ENCODE data around the gene TMEM214. TPM values are rescaled to one million over a fixed set of nuclear protein-coding genes. Genes with fewer than 3 reads are reported as not detected.

TMEM214 gene
- total RNA-seq, 1 experiment from 2014 or later, result 85.0 TPM

DNA sequence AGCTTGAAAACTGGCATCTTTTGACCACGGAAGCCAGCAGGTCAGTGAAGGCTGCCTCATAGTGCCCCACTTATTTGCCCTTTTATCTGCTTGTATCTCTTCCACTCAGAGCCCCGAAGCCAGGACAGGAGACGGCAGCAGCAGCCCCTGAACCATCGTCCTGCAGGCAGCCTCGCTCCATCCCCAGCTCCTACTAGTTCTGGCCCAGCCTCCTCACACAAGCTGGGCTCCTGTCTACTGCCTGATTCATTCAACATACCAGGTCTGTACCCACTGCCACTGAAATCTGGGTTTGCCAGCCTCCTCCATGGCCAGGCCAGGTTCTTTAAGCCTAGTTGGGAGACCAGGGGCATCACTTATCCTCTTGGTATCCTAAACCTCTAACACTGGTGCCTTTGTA lies 34.6 kb downstream of the TMEM214 start:
- ChIA-PET POLR2A (no interaction called here), CTCF (interaction anchor here (0.9 kb wide), 1 partner anchor 16 kb away, joined by 3 read pairs; the partner anchor contains the start of gene AGBL5)
- H3K27ac Mint-ChIP-seq (ENCODE audit: unreplicated experiment), result no peak overlapping the region
- no peaks in the 10 kb centered on the region for H3K4me1 ChIP-seq
- TF ChIP-seq, protein P1, sequence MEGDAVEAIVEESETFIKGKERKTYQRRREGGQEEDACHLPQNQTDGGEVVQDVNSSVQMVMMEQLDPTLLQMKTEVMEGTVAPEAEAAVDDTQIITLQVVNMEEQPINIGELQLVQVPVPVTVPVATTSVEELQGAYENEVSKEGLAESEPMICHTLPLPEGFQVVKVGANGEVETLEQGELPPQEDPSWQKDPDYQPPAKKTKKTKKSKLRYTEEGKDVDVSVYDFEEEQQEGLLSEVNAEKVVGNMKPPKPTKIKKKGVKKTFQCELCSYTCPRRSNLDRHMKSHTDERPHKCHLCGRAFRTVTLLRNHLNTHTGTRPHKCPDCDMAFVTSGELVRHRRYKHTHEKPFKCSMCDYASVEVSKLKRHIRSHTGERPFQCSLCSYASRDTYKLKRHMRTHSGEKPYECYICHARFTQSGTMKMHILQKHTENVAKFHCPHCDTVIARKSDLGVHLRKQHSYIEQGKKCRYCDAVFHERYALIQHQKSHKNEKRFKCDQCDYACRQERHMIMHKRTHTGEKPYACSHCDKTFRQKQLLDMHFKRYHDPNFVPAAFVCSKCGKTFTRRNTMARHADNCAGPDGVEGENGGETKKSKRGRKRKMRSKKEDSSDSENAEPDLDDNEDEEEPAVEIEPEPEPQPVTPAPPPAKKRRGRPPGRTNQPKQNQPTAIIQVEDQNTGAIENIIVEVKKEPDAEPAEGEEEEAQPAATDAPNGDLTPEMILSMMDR (IDR thresholded peaks at IDR 0.05; ENCODE audit: insufficient read depth in 1 of 2, low read depth in 1 of 2, low read length in 1 of 2, severe bottlenecking in 1 of 2, unreplicated experiment in 1 of 2), result no peak
- no peak overlapping the region for H3K4me3 ChIP-seq (ENCODE audit: low read depth, low read length)
- no peak overlapping the region for H3K4me3 Mint-ChIP-seq (ENCODE audit: unreplicated experiment)
- DNase-seq, result no peak
- H3K4me1 Mint-ChIP-seq (ENCODE audit: low read depth, unreplicated experiment), result peaks cover 9% of the 10 kb centered on the region
- no TSS peak for BruUV-seq (replicated peaks)
- no peaks in the 10 kb centered on the region; the same call in 1 of the 2 replicates for H3K36me3 ChIP-seq (ENCODE audit: control insufficient read depth, insufficient read depth, low read length)
- H3K9me3 ChIP-seq, result no peaks in the 10 kb centered on the region
- intact Hi-C loops (cut with micrococcal nuclease; ENCODE audit: unreplicated experiment), result no loop called here
- peaks cover 58% of the 10 kb centered on the region for H3K36me3 Mint-ChIP-seq (ENCODE audit: insufficient read depth, unreplicated experiment)
- no peaks in the 10 kb centered on the region for H3K27me3 ChIP-seq (replicated peaks; ENCODE audit: control insufficient read depth, insufficient read depth, low read length)
- no peaks in the 10 kb centered on the region for H3K9me3 Mint-ChIP-seq (ENCODE audit: unreplicated experiment)
- H3K27me3 Mint-ChIP-seq (ENCODE audit: insufficient read depth, unreplicated experiment), result no peaks in the 10 kb centered on the region

DNA sequence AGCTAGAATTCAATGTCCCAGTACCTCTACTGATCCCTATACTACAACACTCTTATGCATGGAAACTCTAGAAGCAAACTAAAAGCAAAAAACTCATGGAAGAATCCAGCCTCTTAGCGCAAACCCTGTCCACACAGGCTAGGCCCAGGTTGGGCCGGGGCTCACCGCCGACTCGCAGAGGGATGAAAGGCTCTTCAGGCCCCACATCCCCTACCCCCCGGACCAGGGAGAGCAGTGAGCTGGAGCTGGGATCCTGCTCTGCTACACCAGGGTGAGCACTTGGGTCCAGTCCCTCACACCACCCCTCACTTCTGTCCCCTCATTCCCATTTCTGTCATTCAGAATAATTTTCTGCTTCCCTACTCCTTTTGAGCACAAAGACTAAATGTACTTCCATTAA lies 36.7 kb downstream of the TMEM214 start:
- TF ChIP-seq, protein P1 (IDR thresholded peaks at IDR 0.05; ENCODE audit: insufficient read depth in 1 of 2, low read depth in 1 of 2, low read length in 1 of 2, severe bottlenecking in 1 of 2, unreplicated experiment in 1 of 2), result no peak
- no peak overlapping the region for H3K4me3 Mint-ChIP-seq (ENCODE audit: unreplicated experiment)
- peaks cover 51% of the 10 kb centered on the region for H3K36me3 Mint-ChIP-seq (ENCODE audit: insufficient read depth, unreplicated experiment)
- Histone ChIP-seq H3K4me3 (ENCODE audit: low read depth, low read length) (no peak overlapping the region), H3K36me3 (ENCODE audit: control insufficient read depth, insufficient read depth, low read length) (no peaks in the 10 kb centered on the region; the same call in 1 of the 2 replicates), H3K4me1 (no peaks in the 10 kb centered on the region), H3K27me3 (replicated peaks; ENCODE audit: control insufficient read depth, insufficient read depth, low read length) (no peaks in the 10 kb centered on the region), H3K9me3 (no peaks in the 10 kb centered on the region)
- POLR2A ChIA-PET, result no interaction called here
- H3K27ac Mint-ChIP-seq (ENCODE audit: unreplicated experiment), result peak overlapping the region; percentile 34
- CTCF ChIA-PET, result no interaction called here
- intact Hi-C loops (cut with micrococcal nuclease; ENCODE audit: unreplicated experiment), result no loop called here
- H3K9me3 Mint-ChIP-seq (ENCODE audit: unreplicated experiment), result no peaks in the 10 kb centered on the region
- DNase-seq, result no peak
- no TSS peak for BruUV-seq (replicated peaks)
- H3K4me1 Mint-ChIP-seq (ENCODE audit: low read depth, unreplicated experiment), result peaks cover 9% of the 10 kb centered on the region
- H3K27me3 Mint-ChIP-seq (ENCODE audit: insufficient read depth, unreplicated experiment), result peaks cover 3% of the 10 kb centered on the region

DNA sequence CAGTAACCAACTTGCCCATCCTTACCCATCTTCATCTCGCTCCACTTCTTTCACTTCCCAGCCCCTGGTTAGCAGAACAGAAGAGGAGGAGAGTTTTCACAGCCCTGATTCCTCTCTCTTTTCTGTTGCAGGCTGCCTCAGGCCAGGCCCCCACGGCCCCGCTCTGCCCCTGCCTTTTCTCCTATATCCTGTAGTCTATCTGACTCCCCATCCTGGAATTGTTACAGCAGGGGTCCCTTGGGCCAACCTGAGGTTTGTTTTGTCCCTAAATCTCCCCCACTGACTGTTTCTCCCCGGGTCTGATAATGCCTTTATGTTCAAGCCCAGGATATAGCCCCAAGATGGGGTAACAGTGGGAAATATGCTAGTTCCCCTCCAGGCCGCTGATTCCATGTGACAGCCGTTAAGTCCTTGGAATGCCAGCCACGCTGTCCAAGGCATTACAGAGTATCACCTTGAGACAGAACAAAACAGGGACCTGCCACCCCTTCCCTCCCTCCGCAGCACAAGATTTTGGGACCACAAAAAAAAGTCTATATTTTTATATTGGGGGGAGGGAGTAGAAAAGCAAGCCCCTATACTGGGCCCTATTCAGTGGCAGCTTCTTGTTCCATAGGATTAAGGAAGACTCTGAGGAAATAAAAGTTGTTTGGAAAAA lies 37.3 kb downstream of the TMEM214 start:
- H3K4me3 ChIP-seq (ENCODE audit: low read depth, low read length), result peak overlapping the region; percentile 90
- peaks cover 9% of the 10 kb centered on the region for H3K4me1 Mint-ChIP-seq (ENCODE audit: low read depth, unreplicated experiment)
- intact Hi-C loops (cut with micrococcal nuclease; ENCODE audit: unreplicated experiment), result no loop called here
- POLR2A ChIA-PET, result no interaction called here
- H3K4me3 Mint-ChIP-seq (ENCODE audit: unreplicated experiment), result peak overlapping the region; percentile 95
- no peaks in the 10 kb centered on the region; the same call in 1 of the 2 replicates for H3K36me3 ChIP-seq (ENCODE audit: control insufficient read depth, insufficient read depth, low read length)
- no peak for DNase-seq
- H3K9me3 ChIP-seq, result no peaks in the 10 kb centered on the region
- H3K9me3 Mint-ChIP-seq (ENCODE audit: unreplicated experiment), result no peaks in the 10 kb centered on the region
- H3K27ac Mint-ChIP-seq (ENCODE audit: unreplicated experiment), result peak overlapping the region; percentile 34
- CTCF ChIA-PET, result no interaction called here
- TF ChIP-seq, protein P1 (IDR thresholded peaks at IDR 0.05; ENCODE audit: insufficient read depth in 1 of 2, low read depth in 1 of 2, low read length in 1 of 2, severe bottlenecking in 1 of 2, unreplicated experiment in 1 of 2), result no peak
- no peaks in the 10 kb centered on the region for H3K4me1 ChIP-seq
- BruUV-seq (replicated peaks), result no TSS peak
- H3K36me3 Mint-ChIP-seq (ENCODE audit: insufficient read depth, unreplicated experiment), result peaks cover 51% of the 10 kb centered on the region
- no peaks in the 10 kb centered on the region for H3K27me3 ChIP-seq (replicated peaks; ENCODE audit: control insufficient read depth, insufficient read depth, low read length)
- H3K27me3 Mint-ChIP-seq (ENCODE audit: insufficient read depth, unreplicated experiment), result peaks cover 5% of the 10 kb centered on the region

Data from Caco-2 (cell line).